ENCODE data around the gene RBM47. TPM values are rescaled to one million over a fixed set of nuclear protein-coding genes. Genes with fewer than 3 reads are reported as not detected.

RBM47 gene
- polyA plus RNA-seq (2011; rRNA removed) = 0.48 and 0.62 TPM in 2 replicates
- 0.61 and 1.1 TPM in 2 replicates for polyA minus RNA-seq (2011; rRNA and poly(A)+ RNA removed)

- H3K4me3 ChIP-seq (ENCODE audit: low read depth, low read length) = peak within 1 kb of the TSS; percentile 67
- no peak for DNase-seq (ENCODE audit: low read depth, low spot score)
- H3K27me3 ChIP-seq (ENCODE audit: control insufficient read depth, insufficient read depth, low read length) = peaks cover 2% of the 10 kb centered on the region
- no peaks in the 10 kb centered on the region for H3K9me3 ChIP-seq (ENCODE audit: control insufficient read depth, insufficient read depth, low read length)
- POLR2A ChIA-PET = no interaction called here
- peak; percentile 21; the same call in 1 of the 2 replicates for TF ChIP-seq CTCF (IDR thresholded peaks at IDR 0.05; ENCODE audit: low read depth, low read length)
- no peak within 1 kb of the TSS for H3K27ac ChIP-seq (ENCODE audit: low read depth, low read length)
- CTCF ChIA-PET = interaction anchor here (0.6 to 1.0 kb wide), 2 partner anchors 90 to 289 kb away, joined by 3 read pairs; no protein-coding TSS in a partner anchor
These were observed at the start of gene RBM47 for GRCh38 chr4:40629401-40630334. Gene RBM47, minus strand, starts transcription at chr4:40629864. Its CDS starts 190,971 bp downstream, at chr4:40438893.

GRCh38 chr4:40678421-40678820 is 48.8 kb upstream of the RBM47 start:
- no peak for DNase-seq (ENCODE audit: low read depth, low spot score)
- no peak overlapping the region for H3K27ac ChIP-seq (ENCODE audit: low read depth, low read length)
- no peaks in the 10 kb centered on the region for H3K9me3 ChIP-seq (ENCODE audit: control insufficient read depth, insufficient read depth, low read length)
- CTCF ChIA-PET = no interaction called here
- TF ChIP-seq CTCF (IDR thresholded peaks at IDR 0.05; ENCODE audit: low read depth, low read length) = no peak
- no peak overlapping the region for H3K4me3 ChIP-seq (ENCODE audit: low read depth, low read length)
- H3K27me3 ChIP-seq (ENCODE audit: control insufficient read depth, insufficient read depth, low read length) = no peaks in the 10 kb centered on the region
- POLR2A ChIA-PET = no interaction called here

- TF ChIP-seq CTCF (IDR thresholded peaks at IDR 0.05; ENCODE audit: low read depth, low read length) = no peak
- H3K4me3 ChIP-seq (ENCODE audit: low read depth, low read length) = no peak overlapping the region
- H3K27ac ChIP-seq (ENCODE audit: low read depth, low read length) = no peak overlapping the region
- CTCF ChIA-PET = no interaction called here
- no peak for DNase-seq (ENCODE audit: low read depth, low spot score)
- POLR2A ChIA-PET = no interaction called here
- H3K9me3 ChIP-seq (ENCODE audit: control insufficient read depth, insufficient read depth, low read length) = no peaks in the 10 kb centered on the region; the same call in 1 of the 2 replicates
- H3K27me3 ChIP-seq (ENCODE audit: control insufficient read depth, insufficient read depth, low read length) = no peaks in the 10 kb centered on the region
These were observed 45.5 kb upstream of the RBM47 start for GRCh38 chr4:40675166-40675565.

GRCh38 chr4:40672528-40673522 is 43.2 kb upstream of the RBM47 start:
- ChIA-PET CTCF (interaction anchor here (1.4 to 1.5 kb wide), 2 partner anchors 252 to 347 kb away, joined by 3 to 7 read pairs; no protein-coding TSS in a partner anchor), POLR2A (interaction anchor here (0.5 to 1.2 kb wide), 6 partner anchors 16 to 497 kb away, joined by 3 to 6 read pairs (median 4); no protein-coding TSS in a partner anchor)
- H3K27ac ChIP-seq (ENCODE audit: low read depth, low read length) = peak overlapping the region; percentile 94
- H3K27me3 ChIP-seq (ENCODE audit: control insufficient read depth, insufficient read depth, low read length) = no peaks in the 10 kb centered on the region
- no peak for TF ChIP-seq CTCF (IDR thresholded peaks at IDR 0.05; ENCODE audit: low read depth, low read length)
- peak; percentile 93 for DNase-seq (ENCODE audit: low read depth, low spot score)
- H3K4me3 ChIP-seq (ENCODE audit: low read depth, low read length) = no peak overlapping the region
- H3K9me3 ChIP-seq (ENCODE audit: control insufficient read depth, insufficient read depth, low read length) = no peaks in the 10 kb centered on the region; the same call in 1 of the 2 replicates
